Cerebellar cortex (tissue), 1 donor: ENCODE data around the gene NRP2.

Source experiments
- DNase-seq: peaks from one replicate; pipeline ENCODE4 v3.0.0-alpha.2; 2015; ENCODE audit warnings: low spot score

NRP2 gene

DNA sequence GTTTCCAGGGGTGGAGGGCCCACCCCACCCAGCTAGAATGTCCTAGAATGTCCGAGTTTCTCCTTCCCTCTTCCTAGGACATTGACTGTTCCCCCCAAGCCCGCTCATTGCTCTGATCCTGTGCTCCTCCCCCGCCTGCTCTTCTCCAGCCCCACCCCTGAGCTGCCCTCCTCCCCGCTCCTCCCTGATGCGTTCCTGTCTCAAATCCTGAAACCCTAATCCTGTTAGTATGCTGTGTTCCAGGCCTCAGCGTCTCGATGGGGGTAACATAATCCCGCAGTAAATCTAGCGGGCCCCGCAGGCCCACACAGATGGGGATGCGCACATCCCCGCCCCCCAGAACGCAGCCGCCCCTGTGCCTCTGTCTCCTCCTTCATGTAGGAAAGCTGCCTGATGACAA is 51.3 kb downstream of the NRP2 start:
- no peak for DNase-seq

DNA sequence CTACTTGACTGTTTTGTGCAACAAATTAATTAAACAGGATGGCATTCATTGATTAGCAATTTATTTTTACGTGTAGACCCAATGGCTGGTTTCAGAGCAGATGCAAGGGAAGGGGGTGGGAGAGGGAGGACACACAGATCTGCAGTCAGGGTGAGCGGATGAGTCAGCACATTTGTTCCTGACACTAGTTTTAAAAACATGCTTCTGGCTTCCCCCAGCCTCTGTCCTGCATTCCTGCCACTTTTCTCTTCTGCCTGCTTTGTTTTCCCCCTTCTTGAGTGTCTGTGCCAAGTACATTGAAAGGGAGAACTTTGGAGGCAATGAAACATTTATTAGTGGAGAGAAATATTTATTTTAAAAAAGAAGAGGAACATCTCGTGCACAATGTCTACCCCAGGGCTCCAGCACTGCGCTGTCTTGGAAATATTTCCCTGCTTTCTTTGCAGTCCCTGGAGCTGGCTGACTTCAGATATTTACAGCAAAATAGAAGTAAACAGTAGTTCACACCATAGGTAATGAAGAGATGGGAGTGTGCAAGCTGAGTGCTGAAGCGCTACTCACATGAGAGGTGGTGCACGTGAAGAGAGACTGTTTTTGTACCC is 52.2 kb downstream of the NRP2 start:
- DNase-seq, result no peak

- no peak for DNase-seq
Observed at GRCh38 chr2:205738117-205738968, 56.0 kb downstream of the NRP2 start.

GRCh38 chr2:205739620-205740019 is 57.3 kb downstream of the NRP2 start:
- DNase-seq, result no peak

GRCh38 chr2:205740381-205740780 is 58.1 kb downstream of the NRP2 start:
- DNase-seq, result no peak

DNA sequence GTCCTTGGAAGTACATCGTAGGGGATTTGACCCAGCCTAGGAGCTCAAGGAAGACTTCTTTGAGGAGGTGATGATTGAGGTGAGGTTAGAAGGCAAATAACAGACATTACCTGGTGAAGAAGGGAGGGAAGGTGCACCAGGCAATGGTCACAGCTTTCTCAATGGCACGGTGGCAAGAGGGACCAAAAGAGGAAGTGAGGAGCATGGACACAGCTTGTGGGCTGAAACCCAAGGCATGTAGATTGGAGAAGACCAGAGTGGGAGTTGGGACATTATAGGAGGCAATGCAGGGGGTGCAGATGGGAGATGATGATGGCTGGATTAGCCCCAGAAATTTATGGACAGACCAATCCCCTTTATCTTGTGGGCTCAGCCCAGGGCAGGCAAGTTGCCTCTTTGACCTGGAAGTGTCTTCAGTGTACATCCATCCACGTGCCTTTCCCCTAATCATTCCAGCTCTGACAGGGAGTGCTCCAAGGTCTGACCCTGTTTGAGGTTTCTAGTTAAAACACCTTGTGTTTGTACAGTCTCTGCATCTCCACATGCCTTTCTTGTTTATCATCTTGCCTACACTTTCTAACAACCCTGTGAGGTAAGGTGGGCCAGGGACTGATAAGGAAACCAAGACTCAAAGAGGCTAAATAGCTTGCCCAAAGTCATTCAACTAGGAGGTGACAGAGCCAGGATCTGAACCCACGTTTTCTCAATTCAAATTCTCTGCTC is 59.1 kb downstream of the NRP2 start:
- DNase-seq, result no peak

- DNase-seq, result no peak
Observed at GRCh38 chr2:205743137-205743536, 60.8 kb downstream of the NRP2 start.

- DNase-seq, result no peak
Observed at GRCh38 chr2:205744074-205744591, 61.8 kb downstream of the NRP2 start.

DNA sequence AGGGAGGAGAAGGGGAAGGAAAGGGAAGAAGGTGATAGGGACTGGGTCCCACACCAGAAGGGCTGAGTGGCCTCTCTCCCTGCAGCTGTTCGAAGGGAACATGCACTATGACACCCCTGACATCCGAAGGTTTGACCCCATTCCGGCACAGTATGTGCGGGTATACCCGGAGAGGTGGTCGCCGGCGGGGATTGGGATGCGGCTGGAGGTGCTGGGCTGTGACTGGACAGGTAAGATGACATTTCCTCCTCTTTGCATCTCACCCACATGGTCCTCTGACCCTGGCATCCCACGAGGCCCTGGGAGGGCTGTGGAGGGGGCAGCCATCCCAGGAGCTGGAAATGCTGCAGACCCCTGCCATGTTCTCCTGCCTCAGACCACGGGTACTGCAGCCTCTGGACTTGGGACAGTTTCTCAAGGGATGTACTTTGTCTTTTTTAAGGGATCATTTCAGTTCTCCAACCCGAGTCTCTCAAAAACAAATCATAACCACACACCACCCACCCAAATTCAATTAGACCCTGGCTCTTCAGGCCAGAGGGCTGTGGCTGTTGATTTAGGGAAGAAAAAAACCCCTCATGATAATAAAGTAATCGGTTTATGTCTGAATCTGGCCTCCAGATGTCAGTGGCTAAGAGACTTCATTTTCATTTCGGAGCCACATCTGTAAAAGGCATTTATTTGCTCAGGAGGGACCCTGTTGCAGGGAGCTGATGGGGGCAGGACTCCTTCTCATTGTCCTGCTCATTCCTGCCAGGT is 63.5 kb downstream of the NRP2 start:
- no peak for DNase-seq

GRCh38 chr2:205746420-205746785 is 64.1 kb downstream of the NRP2 start:
- DNase-seq, result peak; percentile 50

DNA sequence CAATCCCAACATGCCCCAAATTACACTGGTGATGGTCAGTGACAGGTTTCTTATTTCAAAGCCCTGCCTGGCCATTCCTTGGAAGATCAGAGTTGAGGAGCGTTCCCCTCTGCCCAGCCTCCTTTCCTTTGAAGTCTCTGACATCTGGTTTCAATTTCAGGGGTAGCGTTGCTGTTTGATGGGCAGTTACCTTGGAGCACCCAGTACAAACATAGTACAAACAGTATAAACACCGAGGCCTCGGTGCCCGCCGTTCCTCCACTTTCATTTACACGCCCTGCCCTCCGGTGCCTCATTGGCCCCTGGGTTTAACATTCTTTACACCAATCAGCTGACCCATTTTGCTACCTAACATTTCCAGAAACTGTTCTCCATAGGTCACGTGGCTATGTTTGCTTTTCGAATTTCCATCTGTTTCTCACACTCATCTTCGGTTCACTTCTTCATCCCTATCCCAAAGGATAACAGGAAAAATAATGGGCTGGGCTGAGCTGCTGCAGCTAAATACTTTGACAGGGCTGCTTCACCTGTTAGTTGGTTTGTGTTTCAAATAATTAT is 65.6 kb downstream of the NRP2 start:
- no peak for DNase-seq

DNA sequence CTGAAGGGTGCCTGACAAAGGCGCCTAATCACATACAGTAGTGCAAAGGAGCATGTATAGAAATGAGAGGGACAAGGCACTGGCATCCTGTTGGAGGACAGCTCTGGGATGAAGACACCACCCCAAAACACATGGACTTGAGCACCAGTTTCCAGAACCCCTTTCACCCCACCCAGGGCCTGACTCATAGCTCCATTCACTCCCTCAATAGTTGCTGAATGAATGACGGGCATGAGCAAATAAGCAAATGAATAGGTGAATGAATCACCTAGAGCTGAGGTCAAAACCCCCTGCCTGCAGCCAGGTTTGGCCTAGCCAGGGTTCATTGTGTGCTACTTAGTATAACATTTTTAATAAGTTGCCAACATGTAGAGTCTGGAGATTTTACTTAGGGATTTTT is 66.3 kb downstream of the NRP2 start:
- no peak for DNase-seq

- DNase-seq, result no peak
Observed at GRCh38 chr2:205749078-205749477, 66.8 kb downstream of the NRP2 start.

GRCh38 chr2:205750797-205751196 is 68.5 kb downstream of the NRP2 start:
- DNase-seq, result no peak

GRCh38 chr2:205751569-205752031 is 69.3 kb downstream of the NRP2 start:
- no peak for DNase-seq

DNA sequence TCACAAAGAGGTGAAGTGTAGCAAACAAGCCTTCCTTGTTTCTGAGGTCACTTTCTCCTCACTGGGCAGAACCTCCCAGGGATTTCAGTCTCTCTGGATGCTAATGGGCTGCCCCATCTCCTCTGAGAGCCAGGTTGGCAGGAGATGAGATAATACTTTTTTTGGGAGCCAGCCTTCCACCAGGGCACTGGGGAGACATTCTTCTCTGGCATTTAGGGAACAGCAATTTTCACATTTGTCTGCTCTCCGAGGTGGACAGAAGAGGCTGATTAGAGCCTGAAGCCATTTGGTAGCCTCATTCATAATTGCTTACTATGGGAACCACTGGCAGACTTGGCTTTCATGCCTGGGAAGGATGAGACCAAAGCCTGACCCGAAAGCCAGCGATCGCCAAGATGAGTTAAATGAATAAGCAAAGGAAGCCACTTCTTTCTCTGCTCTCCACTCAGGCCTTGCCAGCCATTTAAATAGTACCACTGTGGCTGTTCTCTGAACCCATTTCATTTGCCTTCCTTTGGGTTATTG is 70.1 kb downstream of the NRP2 start:
- DNase-seq, result no peak

DNA sequence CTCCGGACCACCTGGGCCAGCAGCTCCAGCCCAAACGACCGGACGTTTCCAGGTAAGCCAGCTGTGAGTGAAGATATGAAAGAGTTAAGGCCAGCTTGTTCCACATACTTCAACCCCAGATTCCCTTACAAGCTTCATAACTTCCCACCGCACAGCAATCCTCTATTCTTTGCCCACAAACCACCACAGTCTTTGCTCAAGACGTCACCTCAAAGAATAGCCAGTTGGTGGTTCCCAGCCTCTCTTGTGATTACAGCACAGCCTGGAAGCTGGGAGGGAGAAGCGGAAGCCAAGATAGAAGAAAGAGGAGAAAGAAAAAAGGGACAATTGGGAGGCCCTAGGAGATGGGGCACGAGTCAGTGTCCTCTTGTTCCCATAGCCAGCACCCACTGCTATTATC is 70.6 kb downstream of the NRP2 start:
- DNase-seq, result no peak

GRCh38 chr2:205754285-205754923 is 72.1 kb downstream of the NRP2 start:
- no peak for DNase-seq

DNA sequence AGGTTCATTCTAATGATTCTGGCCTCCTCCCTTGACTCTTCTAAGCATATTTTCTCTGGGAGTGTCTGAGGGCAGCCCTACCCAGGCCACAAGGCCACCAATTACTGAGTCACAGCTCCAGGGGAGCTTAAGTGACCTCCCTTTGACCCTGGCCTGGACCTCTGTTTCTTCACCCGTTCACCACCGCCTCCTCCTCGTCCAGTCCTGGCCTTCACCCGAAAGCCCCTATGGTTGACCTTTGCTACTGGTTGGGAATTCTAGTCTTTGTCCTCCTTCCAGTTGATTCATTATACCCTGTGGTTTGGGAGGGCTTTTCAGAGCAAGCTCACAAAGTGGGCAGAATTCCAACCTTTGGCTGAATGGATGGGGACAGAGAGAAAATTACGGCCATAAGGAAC is 72.6 kb downstream of the NRP2 start:
- no peak for DNase-seq

- DNase-seq, result no peak
Observed at GRCh38 chr2:205755923-205756322, 73.6 kb downstream of the NRP2 start.

DNA sequence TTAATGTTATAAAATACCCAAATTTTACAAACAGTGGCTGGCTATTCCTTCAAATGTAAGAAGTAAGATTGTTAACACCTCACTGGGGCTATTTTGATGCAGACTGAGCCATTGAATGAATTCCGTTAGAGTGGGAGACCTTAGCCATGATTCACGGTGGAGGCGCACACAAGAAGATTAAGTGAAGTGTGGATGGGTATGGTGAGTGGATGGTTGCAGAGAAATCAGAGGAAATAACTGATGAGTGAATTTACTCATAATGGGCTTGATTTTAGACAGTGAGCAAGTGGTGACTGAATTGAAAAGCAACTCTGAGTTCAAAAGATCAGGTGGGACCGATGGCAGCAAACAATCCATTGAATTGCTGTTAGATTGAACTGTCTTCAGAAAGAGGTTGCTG is 75.0 kb downstream of the NRP2 start:
- DNase-seq, result no peak
